SIG-M5 (cell line): ENCODE results near the gene XRN1.
"Not testable (repeated sequence)": the region's sequence is repeated elsewhere in the genome, so short reads cannot be mapped to it uniquely, and the experiment has no call there.

Experiments
- DNase-seq: peaks from one replicate; lab custom pipeline; 2025; lab: John Stamatoyannopoulos, UW

XRN1 gene

GRCh38 chr3:142447852-142448823 lies at the start of gene XRN1:
TSS of gene XRN1 (minus strand) at chr3:142448037. CDS start at chr3:142447944, 93 bp downstream.
- peak; percentile 20 for DNase-seq

- no peak for DNase-seq
Measured at GRCh38 chr3:142495103-142495502, 47.3 kb upstream of the XRN1 start.

GRCh38 chr3:142492184-142492583 lies 44.3 kb upstream of the XRN1 start:
- DNase-seq: no peak

- no peak for DNase-seq
Measured at GRCh38 chr3:142489572-142490323, 41.9 kb upstream of the XRN1 start.

GRCh38 chr3:142484912-142485435 lies 37.1 kb upstream of the XRN1 start:
- no peak for DNase-seq

- DNase-seq: no peak
Measured at GRCh38 chr3:142481196-142481595, 33.4 kb upstream of the XRN1 start.

- DNase-seq: no peak
Measured at GRCh38 chr3:142470826-142471225, 23.0 kb upstream of the XRN1 start.

GRCh38 chr3:142468456-142468855 lies 20.6 kb upstream of the XRN1 start:
- DNase-seq: no peak

- DNase-seq: no peak
Measured at GRCh38 chr3:142467768-142468167, 19.9 kb upstream of the XRN1 start.

GRCh38 chr3:142460689-142461088 lies 12.9 kb upstream of the XRN1 start:
- DNase-seq: no peak

- no peak for DNase-seq
Measured at GRCh38 chr3:142459929-142460328, 12.1 kb upstream of the XRN1 start.

- DNase-seq: no peak
Measured at GRCh38 chr3:142459096-142459495, 11.3 kb upstream of the XRN1 start.

GRCh38 chr3:142450881-142451280 lies 3.0 kb upstream of the XRN1 start:
- DNase-seq: no peak

GRCh38 chr3:142450189-142450588 lies 2.4 kb upstream of the XRN1 start:
- no peak for DNase-seq

GRCh38 chr3:142447301-142447851 lies 461 bp downstream of the XRN1 start:
- no peak for DNase-seq

- peak; percentile 10 for DNase-seq
Measured at GRCh38 chr3:142445816-142446254, 2.0 kb downstream of the XRN1 start.

GRCh38 chr3:142444343-142444742 lies 3.5 kb downstream of the XRN1 start:
- DNase-seq: no peak

- not testable (repeated sequence) for DNase-seq
Measured at GRCh38 chr3:142443060-142443459, 4.8 kb downstream of the XRN1 start.

GRCh38 chr3:142439499-142440220 lies 8.2 kb downstream of the XRN1 start:
- not testable (repeated sequence) for DNase-seq

GRCh38 chr3:142438096-142438495 lies 9.7 kb downstream of the XRN1 start:
- DNase-seq: not testable (repeated sequence)

- no peak for DNase-seq
Measured at GRCh38 chr3:142436951-142437585, 10.8 kb downstream of the XRN1 start.
